Mucosa of gallbladder (tissue), 1 donor: ENCODE measurements around the gene ATAD3B. TPM values are rescaled to one million over a fixed set of nuclear protein-coding genes. Genes with fewer than 3 reads are reported as not detected.
A peak's percentile ranks its signal among the peaks of the same experiment; 100 is the strongest.
"Not testable (repeated sequence)": the region's sequence is repeated elsewhere in the genome, so short reads cannot be mapped to it uniquely, and the experiment has no call there.

Experiments
- DNase-seq: peaks from one replicate; pipeline ENCODE4 v3.0.0-alpha.2; 2020; ENCODE audit warnings: low spot score
- total RNA-seq: library from RNA; stranded (reverse); gene quantifications from one replicate; pipeline ENCODE4 v1.2.1, GENCODE V29; 2021
- donor health status: DM: no; HTN: no; CAD: no.

Gene ATAD3B
- total RNA-seq, 1 donor from 2014 or later = 20.3 TPM

- not testable (repeated sequence) for DNase-seq
These were observed 61.8 kb downstream of the ATAD3B start for GRCh38 chr1:1533176-1533893.

GRCh38 chr1:1533894-1534291, 62.3 kb downstream of the ATAD3B start:
- DNase-seq = not testable (repeated sequence)

GRCh38 chr1:1534401-1535154, 63.0 kb downstream of the ATAD3B start:
- DNase-seq = no peak

GRCh38 chr1:1535201-1536018, 63.8 kb downstream of the ATAD3B start:
- no peak for DNase-seq

GRCh38 chr1:1536019-1536937, 64.7 kb downstream of the ATAD3B start:
- DNase-seq = no peak

GRCh38 chr1:1536938-1537546, 65.5 kb downstream of the ATAD3B start:
- DNase-seq = no peak

- no peak for DNase-seq
These were observed 66.2 kb downstream of the ATAD3B start for GRCh38 chr1:1537626-1538250.

GRCh38 chr1:1538334-1538733, 66.8 kb downstream of the ATAD3B start:
- no peak for DNase-seq

- DNase-seq = no peak
These were observed 67.4 kb downstream of the ATAD3B start for GRCh38 chr1:1538989-1539309.

GRCh38 chr1:1539310-1540089, 67.9 kb downstream of the ATAD3B start:
- no peak for DNase-seq

- peak; percentile 64 for DNase-seq
These were observed 68.7 kb downstream of the ATAD3B start, which contains the start of gene TMEM240 for GRCh38 chr1:1540090-1540817. Gene TMEM240, minus strand, starts transcription at chr1:1540624. Its CDS starts 278 bp downstream, at chr1:1540346.

- DNase-seq = no peak
These were observed 69.5 kb downstream of the ATAD3B start for GRCh38 chr1:1540818-1541628.

GRCh38 chr1:1541956-1542765, 70.6 kb downstream of the ATAD3B start:
- DNase-seq = no peak

- DNase-seq = no peak
These were observed 71.5 kb downstream of the ATAD3B start for GRCh38 chr1:1542766-1543705.

GRCh38 chr1:1543706-1544099, 72.1 kb downstream of the ATAD3B start:
- DNase-seq = no peak

- no peak for DNase-seq
These were observed 73.0 kb downstream of the ATAD3B start for GRCh38 chr1:1544544-1544943.
